ENCODE results near the gene IL3. TPM values are rescaled to one million over a fixed set of nuclear protein-coding genes. Genes with fewer than 3 reads are reported as not detected.

IL3 gene
- total RNA-seq, 1 donor from 2014 or later, result not detected

- DNase-seq (ENCODE audit: low spot score), result no peak
- Mint-ChIP-seq H3K27ac (ENCODE audit: unreplicated experiment) (no peak overlapping the region), H3K4me1 (ENCODE audit: unreplicated experiment) (no peaks in the 10 kb centered on the region), H3K27me3 (ENCODE audit: unreplicated experiment) (peaks cover 7% of the 10 kb centered on the region), H3K36me3 (ENCODE audit: low read depth, unreplicated experiment) (no peaks in the 10 kb centered on the region), H3K9me3 (ENCODE audit: unreplicated experiment) (no peaks in the 10 kb centered on the region), H3K4me3 (ENCODE audit: unreplicated experiment) (no peak overlapping the region)
- TF ChIP-seq, protein P1, sequence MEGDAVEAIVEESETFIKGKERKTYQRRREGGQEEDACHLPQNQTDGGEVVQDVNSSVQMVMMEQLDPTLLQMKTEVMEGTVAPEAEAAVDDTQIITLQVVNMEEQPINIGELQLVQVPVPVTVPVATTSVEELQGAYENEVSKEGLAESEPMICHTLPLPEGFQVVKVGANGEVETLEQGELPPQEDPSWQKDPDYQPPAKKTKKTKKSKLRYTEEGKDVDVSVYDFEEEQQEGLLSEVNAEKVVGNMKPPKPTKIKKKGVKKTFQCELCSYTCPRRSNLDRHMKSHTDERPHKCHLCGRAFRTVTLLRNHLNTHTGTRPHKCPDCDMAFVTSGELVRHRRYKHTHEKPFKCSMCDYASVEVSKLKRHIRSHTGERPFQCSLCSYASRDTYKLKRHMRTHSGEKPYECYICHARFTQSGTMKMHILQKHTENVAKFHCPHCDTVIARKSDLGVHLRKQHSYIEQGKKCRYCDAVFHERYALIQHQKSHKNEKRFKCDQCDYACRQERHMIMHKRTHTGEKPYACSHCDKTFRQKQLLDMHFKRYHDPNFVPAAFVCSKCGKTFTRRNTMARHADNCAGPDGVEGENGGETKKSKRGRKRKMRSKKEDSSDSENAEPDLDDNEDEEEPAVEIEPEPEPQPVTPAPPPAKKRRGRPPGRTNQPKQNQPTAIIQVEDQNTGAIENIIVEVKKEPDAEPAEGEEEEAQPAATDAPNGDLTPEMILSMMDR (IDR thresholded peaks at IDR 0.05; ENCODE audit: unreplicated experiment), result no peak
Measured at GRCh38 chr5:132053483-132053882, 7.0 kb upstream of the IL3 start.

- no peak overlapping the region for H3K27ac Mint-ChIP-seq (ENCODE audit: unreplicated experiment)
- H3K36me3 Mint-ChIP-seq (ENCODE audit: low read depth, unreplicated experiment), result no peaks in the 10 kb centered on the region
Measured at GRCh38 chr5:132054031-132054696, 6.3 kb upstream of the IL3 start.

DNA sequence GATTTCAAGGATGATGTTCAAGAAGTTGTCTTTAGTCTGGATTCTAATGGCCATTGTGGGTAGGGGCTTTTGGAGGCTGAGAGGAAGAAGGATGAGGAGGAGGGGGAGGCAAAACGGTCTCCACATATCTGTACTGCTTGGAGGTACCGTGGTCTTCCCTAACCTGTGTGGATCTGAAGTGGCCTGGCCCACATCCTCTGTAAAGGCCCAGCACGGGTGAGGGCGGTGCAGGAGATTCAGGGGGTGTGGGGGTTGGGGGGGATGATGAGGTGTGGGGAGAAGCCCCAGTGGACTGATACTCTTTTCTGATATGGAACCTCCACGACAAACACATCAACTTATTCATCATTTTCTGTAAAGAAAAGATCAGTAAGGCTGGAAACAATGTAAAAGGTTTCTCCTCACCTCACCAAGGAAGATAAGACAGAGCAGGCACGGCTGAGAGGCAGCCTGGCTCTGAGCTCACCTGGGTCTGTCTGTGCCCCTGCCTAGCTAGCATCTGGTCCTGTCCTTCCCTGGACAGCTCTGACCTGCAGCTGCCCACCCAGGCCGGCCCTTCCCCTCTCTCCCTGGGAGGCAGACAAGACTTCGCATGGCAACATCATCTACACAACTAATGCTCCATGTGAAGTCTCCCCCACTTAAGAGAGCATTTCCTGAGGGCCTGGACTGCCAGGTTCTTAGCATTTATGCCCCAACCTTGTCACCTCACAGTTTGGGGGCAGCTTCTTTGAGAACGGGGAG, 5.6 kb upstream of the IL3 start:
- Mint-ChIP-seq H3K4me1 (ENCODE audit: unreplicated experiment) (no peaks in the 10 kb centered on the region), H3K4me3 (ENCODE audit: unreplicated experiment) (no peak overlapping the region), H3K9me3 (ENCODE audit: unreplicated experiment) (no peaks in the 10 kb centered on the region), H3K36me3 (ENCODE audit: low read depth, unreplicated experiment) (no peaks in the 10 kb centered on the region), H3K27ac (ENCODE audit: unreplicated experiment) (no peak overlapping the region), H3K27me3 (ENCODE audit: unreplicated experiment) (peaks cover 10% of the 10 kb centered on the region)
- DNase-seq (ENCODE audit: low spot score), result no peak
- TF ChIP-seq, protein P1 (IDR thresholded peaks at IDR 0.05; ENCODE audit: unreplicated experiment), result no peak

More at GRCh38 chr5:132054031-132054696, 6.3 kb upstream of the IL3 start:
- Mint-ChIP-seq H3K4me3 (ENCODE audit: unreplicated experiment) (no peak overlapping the region), H3K27me3 (ENCODE audit: unreplicated experiment) (peaks cover 9% of the 10 kb centered on the region), H3K9me3 (ENCODE audit: unreplicated experiment) (no peaks in the 10 kb centered on the region), H3K4me1 (ENCODE audit: unreplicated experiment) (no peaks in the 10 kb centered on the region)
- DNase-seq (ENCODE audit: low spot score), result peak; percentile 1
- TF ChIP-seq, protein P1 (IDR thresholded peaks at IDR 0.05; ENCODE audit: unreplicated experiment), result no peak

- no peaks in the 10 kb centered on the region for H3K9me3 Mint-ChIP-seq (ENCODE audit: unreplicated experiment)
- peak; percentile 1 for DNase-seq (ENCODE audit: low spot score)
- no peaks in the 10 kb centered on the region for H3K36me3 Mint-ChIP-seq (ENCODE audit: low read depth, unreplicated experiment)
- TF ChIP-seq, protein P1 (IDR thresholded peaks at IDR 0.05; ENCODE audit: unreplicated experiment), result no peak
- H3K4me1 Mint-ChIP-seq (ENCODE audit: unreplicated experiment), result no peaks in the 10 kb centered on the region
- H3K27me3 Mint-ChIP-seq (ENCODE audit: unreplicated experiment), result peaks cover 11% of the 10 kb centered on the region
- H3K4me3 Mint-ChIP-seq (ENCODE audit: unreplicated experiment), result no peak overlapping the region
- H3K27ac Mint-ChIP-seq (ENCODE audit: unreplicated experiment), result no peak overlapping the region
Measured at GRCh38 chr5:132055441-132055807, 5.0 kb upstream of the IL3 start.
